Measurements from ENCODE around the gene ZNF568. TPM values are rescaled to one million over a fixed set of nuclear protein-coding genes. Genes with fewer than 3 reads are reported as not detected.

The ZNF568 gene
- 1 to 10 TPM; 7.0 to 8.9 TPM for total RNA-seq

DNA sequence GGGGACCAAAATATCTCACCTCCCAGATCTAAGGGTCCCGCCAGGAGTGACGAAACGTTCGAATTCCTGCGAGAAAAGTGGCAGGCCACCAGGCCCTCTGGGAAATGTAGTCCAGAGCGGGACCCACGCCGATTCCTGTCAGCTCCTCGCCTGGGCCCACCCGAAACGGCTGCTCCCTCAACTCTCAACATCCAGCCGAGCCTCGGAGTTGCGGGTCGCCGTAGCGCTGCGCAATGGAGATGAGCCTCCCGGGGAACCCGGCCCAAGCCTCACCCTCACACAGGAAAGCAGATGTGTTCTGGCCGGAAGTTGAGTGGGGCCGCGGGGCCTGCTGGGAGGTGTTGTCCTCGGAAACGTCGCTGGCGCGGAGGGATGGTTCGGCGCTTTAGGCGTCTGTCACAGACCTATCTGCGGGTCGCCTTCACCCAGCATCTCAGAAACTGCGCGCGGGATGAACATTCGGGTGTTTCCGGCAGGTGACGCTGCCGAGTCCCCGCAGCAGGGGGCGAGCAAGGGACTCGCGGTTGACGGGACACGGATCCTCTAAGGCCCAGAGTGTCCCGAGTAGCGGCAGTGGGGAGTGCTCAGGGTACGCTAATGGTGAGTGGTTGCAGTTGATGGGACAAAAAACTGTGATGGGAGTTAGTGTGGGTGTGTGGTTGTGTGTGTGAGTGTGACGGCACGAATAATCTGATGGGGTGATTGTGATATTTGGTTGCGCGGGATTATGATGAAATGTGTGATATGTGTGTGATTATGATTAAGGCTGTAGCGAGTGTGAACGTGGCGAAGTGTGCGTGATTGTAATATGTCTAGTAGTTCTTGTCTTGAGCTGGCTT, at the start of gene ZNF568, which contains the start of gene ZNF829:
Gene ZNF568 (plus strand): TSS at position 341 of the 839 bp plus-strand sequence. CDS start 6,439 bp downstream, outside the sequence.
Gene ZNF829 (minus strand): TSS at position 300 of the 839 bp plus-strand sequence. CDS start 1,124 bp downstream, outside the sequence.

Other genes with a start within 250 kb of the ZNF568 start
- gene ZNF461, start 249.5 kb upstream of the ZNF568 start, total RNA-seq = 1 to 10 TPM; 5.5 to 7.0 TPM
- 1 to 10 TPM; 4.7 to 6.9 TPM for gene ZNF567, start 228.7 kb upstream of the ZNF568 start, total RNA-seq
- gene ZNF850, start 143.5 kb upstream of the ZNF568 start, total RNA-seq = 1 to 10 TPM; 3.4 to 5.0 TPM
- 1 to 10 TPM; 8.7 to 10.0 TPM for gene ZNF790, start 77.9 kb upstream of the ZNF568 start, total RNA-seq
- 1 to 10 TPM; 2.0 to 5.9 TPM for gene ZNF345, start 65.5 kb upstream of the ZNF568 start, total RNA-seq
- 1 to 10 TPM; 2.7 to 3.4 TPM for gene ZNF829, start within 50 bp of the ZNF568 start, total RNA-seq
- gene ZNF420, start 162.1 kb downstream of the ZNF568 start, total RNA-seq = 1 to 10 TPM; 4.5 to 7.3 TPM